ENCODE measurements around the gene MYOCOS.

MYOCOS gene

GRCh38 chr1:171627020-171627419, 5.0 kb downstream of the MYOCOS start:
- Histone ChIP-seq H3K9ac (ENCODE audit: low read depth, low read length) (no peak overlapping the region), H3K4me1 (ENCODE audit: control insufficient read depth, insufficient read depth, low read length) (no peaks in the 10 kb centered on the region), H3K27me3 (ENCODE audit: control insufficient read depth, insufficient read depth, low read length) (no peaks in the 10 kb centered on the region), H3K4me3 (ENCODE audit: low read depth, low read length) (no peak overlapping the region), H3K36me3 (ENCODE audit: control insufficient read depth, insufficient read depth, low read length) (no peaks in the 10 kb centered on the region), H3K9me3 (ENCODE audit: control insufficient read depth, insufficient read depth, low read length) (no peaks in the 10 kb centered on the region)

- Histone ChIP-seq H3K36me3 (ENCODE audit: control insufficient read depth, insufficient read depth, low read length) (no peaks in the 10 kb centered on the region), H3K27me3 (ENCODE audit: control insufficient read depth, insufficient read depth, low read length) (no peaks in the 10 kb centered on the region), H3K9ac (ENCODE audit: low read depth, low read length) (no peak overlapping the region), H3K4me1 (ENCODE audit: control insufficient read depth, insufficient read depth, low read length) (no peaks in the 10 kb centered on the region), H3K4me3 (ENCODE audit: low read depth, low read length) (no peak overlapping the region), H3K9me3 (ENCODE audit: control insufficient read depth, insufficient read depth, low read length) (no peaks in the 10 kb centered on the region)
Measured at GRCh38 chr1:171628225-171628624, 6.2 kb downstream of the MYOCOS start.

GRCh38 chr1:171635661-171636060, 13.6 kb downstream of the MYOCOS start:
- no peak overlapping the region for H3K4me3 ChIP-seq (ENCODE audit: low read depth, low read length)
- no peak overlapping the region for H3K9ac ChIP-seq (ENCODE audit: low read depth, low read length)
- no peaks in the 10 kb centered on the region for H3K36me3 ChIP-seq (ENCODE audit: control insufficient read depth, insufficient read depth, low read length)
- H3K27me3 ChIP-seq (ENCODE audit: control insufficient read depth, insufficient read depth, low read length) = no peaks in the 10 kb centered on the region
- no peaks in the 10 kb centered on the region for H3K9me3 ChIP-seq (ENCODE audit: control insufficient read depth, insufficient read depth, low read length)
- H3K4me1 ChIP-seq (ENCODE audit: control insufficient read depth, insufficient read depth, low read length) = peaks cover under 1% of the 10 kb centered on the region

- peaks cover 3% of the 10 kb centered on the region for H3K4me1 ChIP-seq (ENCODE audit: control insufficient read depth, insufficient read depth, low read length)
Measured at GRCh38 chr1:171636141-171636540, 14.1 kb downstream of the MYOCOS start.

GRCh38 chr1:171637928-171638576, 16.0 kb downstream of the MYOCOS start:
- Histone ChIP-seq H3K36me3 (ENCODE audit: control insufficient read depth, insufficient read depth, low read length) (no peaks in the 10 kb centered on the region), H3K9ac (ENCODE audit: low read depth, low read length) (no peak overlapping the region), H3K27me3 (ENCODE audit: control insufficient read depth, insufficient read depth, low read length) (no peaks in the 10 kb centered on the region), H3K4me1 (ENCODE audit: control insufficient read depth, insufficient read depth, low read length) (peaks cover 18% of the 10 kb centered on the region), H3K4me3 (ENCODE audit: low read depth, low read length) (no peak overlapping the region), H3K9me3 (ENCODE audit: control insufficient read depth, insufficient read depth, low read length) (no peaks in the 10 kb centered on the region)

More at GRCh38 chr1:171636141-171636540, 14.1 kb downstream of the MYOCOS start:
- Histone ChIP-seq H3K9ac (ENCODE audit: low read depth, low read length) (no peak overlapping the region), H3K4me3 (ENCODE audit: low read depth, low read length) (no peak overlapping the region), H3K36me3 (ENCODE audit: control insufficient read depth, insufficient read depth, low read length) (no peaks in the 10 kb centered on the region), H3K9me3 (ENCODE audit: control insufficient read depth, insufficient read depth, low read length) (no peaks in the 10 kb centered on the region), H3K27me3 (ENCODE audit: control insufficient read depth, insufficient read depth, low read length) (no peaks in the 10 kb centered on the region)

GRCh38 chr1:171640225-171640624, 18.2 kb downstream of the MYOCOS start:
- Histone ChIP-seq H3K27me3 (ENCODE audit: control insufficient read depth, insufficient read depth, low read length) (no peaks in the 10 kb centered on the region), H3K36me3 (ENCODE audit: control insufficient read depth, insufficient read depth, low read length) (no peaks in the 10 kb centered on the region), H3K9me3 (ENCODE audit: control insufficient read depth, insufficient read depth, low read length) (no peaks in the 10 kb centered on the region), H3K4me1 (ENCODE audit: control insufficient read depth, insufficient read depth, low read length) (peaks cover 20% of the 10 kb centered on the region), H3K9ac (ENCODE audit: low read depth, low read length) (no peak overlapping the region), H3K4me3 (ENCODE audit: low read depth, low read length) (no peak overlapping the region)

GRCh38 chr1:171641076-171641864, 19.2 kb downstream of the MYOCOS start:
- no peaks in the 10 kb centered on the region for H3K9me3 ChIP-seq (ENCODE audit: control insufficient read depth, insufficient read depth, low read length)
- H3K9ac ChIP-seq (ENCODE audit: low read depth, low read length) = peak overlapping the region; percentile 60
- H3K27me3 ChIP-seq (ENCODE audit: control insufficient read depth, insufficient read depth, low read length) = no peaks in the 10 kb centered on the region
- peaks cover 20% of the 10 kb centered on the region for H3K4me1 ChIP-seq (ENCODE audit: control insufficient read depth, insufficient read depth, low read length)
- peak overlapping the region; percentile 23 for H3K4me3 ChIP-seq (ENCODE audit: low read depth, low read length)
- H3K36me3 ChIP-seq (ENCODE audit: control insufficient read depth, insufficient read depth, low read length) = no peaks in the 10 kb centered on the region

GRCh38 chr1:171642197-171642596, 20.2 kb downstream of the MYOCOS start:
- Histone ChIP-seq H3K9ac (ENCODE audit: low read depth, low read length) (peak overlapping the region; percentile 60), H3K27me3 (ENCODE audit: control insufficient read depth, insufficient read depth, low read length) (no peaks in the 10 kb centered on the region), H3K36me3 (ENCODE audit: control insufficient read depth, insufficient read depth, low read length) (no peaks in the 10 kb centered on the region), H3K9me3 (ENCODE audit: control insufficient read depth, insufficient read depth, low read length) (no peaks in the 10 kb centered on the region), H3K4me3 (ENCODE audit: low read depth, low read length) (no peak overlapping the region), H3K4me1 (ENCODE audit: control insufficient read depth, insufficient read depth, low read length) (peaks cover 20% of the 10 kb centered on the region)

- H3K27me3 ChIP-seq (ENCODE audit: control insufficient read depth, insufficient read depth, low read length) = no peaks in the 10 kb centered on the region
- H3K4me3 ChIP-seq (ENCODE audit: low read depth, low read length) = no peak overlapping the region
- no peaks in the 10 kb centered on the region for H3K36me3 ChIP-seq (ENCODE audit: control insufficient read depth, insufficient read depth, low read length)
- no peaks in the 10 kb centered on the region for H3K9me3 ChIP-seq (ENCODE audit: control insufficient read depth, insufficient read depth, low read length)
- H3K4me1 ChIP-seq (ENCODE audit: control insufficient read depth, insufficient read depth, low read length) = peaks cover 20% of the 10 kb centered on the region
- H3K9ac ChIP-seq (ENCODE audit: low read depth, low read length) = no peak overlapping the region
Measured at GRCh38 chr1:171643156-171643555, 21.1 kb downstream of the MYOCOS start.

GRCh38 chr1:171644805-171645483, 22.9 kb downstream of the MYOCOS start:
- Histone ChIP-seq H3K27me3 (ENCODE audit: control insufficient read depth, insufficient read depth, low read length) (no peaks in the 10 kb centered on the region), H3K9me3 (ENCODE audit: control insufficient read depth, insufficient read depth, low read length) (no peaks in the 10 kb centered on the region), H3K4me1 (ENCODE audit: control insufficient read depth, insufficient read depth, low read length) (peaks cover 20% of the 10 kb centered on the region), H3K9ac (ENCODE audit: low read depth, low read length) (peak overlapping the region; percentile 38), H3K36me3 (ENCODE audit: control insufficient read depth, insufficient read depth, low read length) (no peaks in the 10 kb centered on the region), H3K4me3 (ENCODE audit: low read depth, low read length) (peak overlapping the region; percentile 33)

- peaks cover 19% of the 10 kb centered on the region for H3K4me1 ChIP-seq (ENCODE audit: control insufficient read depth, insufficient read depth, low read length)
- no peak overlapping the region for H3K4me3 ChIP-seq (ENCODE audit: low read depth, low read length)
- H3K36me3 ChIP-seq (ENCODE audit: control insufficient read depth, insufficient read depth, low read length) = no peaks in the 10 kb centered on the region
- no peak overlapping the region for H3K9ac ChIP-seq (ENCODE audit: low read depth, low read length)
- no peaks in the 10 kb centered on the region for H3K27me3 ChIP-seq (ENCODE audit: control insufficient read depth, insufficient read depth, low read length)
- H3K9me3 ChIP-seq (ENCODE audit: control insufficient read depth, insufficient read depth, low read length) = no peaks in the 10 kb centered on the region
Measured at GRCh38 chr1:171645553-171646248, 23.7 kb downstream of the MYOCOS start.
